HFFc6 (cell line): ENCODE data around the gene UBE3A. TPM values are rescaled to one million over a fixed set of nuclear protein-coding genes. Genes with fewer than 3 reads are reported as not detected.

ENCODE experiments used
- DNase-seq: peaks from one replicate; pipeline ENCODE4 v3.0.0-alpha.2; 2018
- H3K27ac Mint-ChIP-seq: 2 replicates; pipeline ENCODE4 v1.8.0; 2020; ENCODE audit warnings: mild to moderate bottlenecking, mixed read lengths
- H3K27me3 Mint-ChIP-seq: 2 replicates; pipeline ENCODE4 v1.8.0; 2021; ENCODE audit warnings: mild to moderate bottlenecking, moderate library complexity, mixed read lengths; ENCODE audit not compliant: insufficient read depth
- H3K36me3 Mint-ChIP-seq: 2 replicates; pipeline ENCODE4 v1.8.0; 2021; ENCODE audit warnings: low read depth, mixed read lengths
- H3K4me1 Mint-ChIP-seq: 2 replicates; pipeline ENCODE4 v1.8.0; 2020; ENCODE audit warnings: low read depth, mixed read lengths
- H3K4me3 Mint-ChIP-seq: 2 replicates; pipeline ENCODE4 v1.8.0; 2020; ENCODE audit warnings: mild to moderate bottlenecking, moderate library complexity, mixed read lengths
- H3K9me3 Mint-ChIP-seq: 2 replicates; pipeline ENCODE4 v1.8.0; 2020; ENCODE audit warnings: mild to moderate bottlenecking, mixed read lengths
- CTCF ChIP-seq: fragments of 200-600 bp; sonication (generic); IDR thresholded peaks from 2 replicates; pipeline ENCODE4 v1.5.0; 2021; ENCODE audit warnings: antibody characterized with exemption, mild to moderate bottlenecking
- total RNA-seq, 6 experiments: library from RNA; stranded (reverse); fragmentation: NEBNext Ultra II Directional; extraction: Animal tissue kit (Norgen Biotek cat#: 25700); gene quantifications; 2 replicates in 1 of 6; 3 replicates in 5 of 6; pipeline ENCODE4 v1.2.3, GENCODE V29; 2021

Gene UBE3A
- total RNA-seq, 6 experiments from 2014 or later: 74.9 to 82.6 (median 81.1) TPM

DNA sequence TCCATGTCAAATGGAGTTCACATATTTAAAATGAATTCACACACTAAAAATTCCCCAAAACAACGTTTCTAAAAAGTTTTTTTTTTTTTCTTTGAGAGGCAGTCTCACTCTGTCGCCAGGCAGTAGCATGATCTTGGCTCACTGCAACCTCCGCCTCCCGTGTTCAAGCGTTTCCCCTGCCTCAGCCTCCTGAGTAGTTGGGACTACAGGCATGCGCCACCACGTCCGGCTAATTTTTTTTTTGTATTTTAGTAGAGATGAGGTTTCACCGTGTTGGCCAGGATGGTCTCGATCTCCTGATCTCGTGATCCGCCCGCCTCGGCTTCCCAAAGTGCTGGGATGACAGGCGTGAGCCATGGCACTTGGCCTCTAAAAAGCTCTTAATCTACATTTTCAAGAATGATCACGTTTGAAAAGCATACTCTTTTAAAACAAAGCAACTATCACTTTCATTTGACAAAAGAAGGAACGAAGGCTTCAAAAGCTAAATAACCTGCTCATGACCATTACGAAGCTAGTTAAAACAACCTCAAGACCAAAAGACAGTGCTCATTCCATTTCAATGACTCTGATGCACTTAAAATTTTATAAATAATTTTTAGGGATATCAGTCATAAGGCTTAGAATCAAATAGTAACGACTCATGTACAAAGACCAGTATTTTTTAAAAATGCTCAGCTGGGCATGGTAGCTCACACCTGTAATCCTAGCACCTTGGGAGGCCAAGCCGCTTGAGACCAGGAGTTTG, 5.5 kb downstream of the UBE3A start:
- Mint-ChIP-seq H3K4me3 (no peak overlapping the region; the same call in 1 of the 2 replicates), H3K9me3 (no peaks in the 10 kb centered on the region), H3K36me3 (peaks cover 10% of the 10 kb centered on the region), H3K4me1 (peaks cover 63% of the 10 kb centered on the region), H3K27me3 (peaks cover 2% of the 10 kb centered on the region; the same call in 1 of the 2 replicates), H3K27ac (peak overlapping the region; percentile 67; the same call in 1 of the 2 replicates)
- no peak for DNase-seq
- TF ChIP-seq CTCF: no peak

GRCh38 chr15:25431836-25432561, 6.8 kb downstream of the UBE3A start:
- TF ChIP-seq CTCF: no peak
- DNase-seq: no peak
- Mint-ChIP-seq H3K27ac (peak overlapping the region; percentile 43), H3K36me3 (peaks cover 14% of the 10 kb centered on the region), H3K4me3 (no peak overlapping the region), H3K27me3 (0 out of 2 replicates have a peak, but pooled peaks cover 2% of the 10 kb centered on the region), H3K9me3 (no peaks in the 10 kb centered on the region), H3K4me1 (peaks cover 68% of the 10 kb centered on the region)

DNA sequence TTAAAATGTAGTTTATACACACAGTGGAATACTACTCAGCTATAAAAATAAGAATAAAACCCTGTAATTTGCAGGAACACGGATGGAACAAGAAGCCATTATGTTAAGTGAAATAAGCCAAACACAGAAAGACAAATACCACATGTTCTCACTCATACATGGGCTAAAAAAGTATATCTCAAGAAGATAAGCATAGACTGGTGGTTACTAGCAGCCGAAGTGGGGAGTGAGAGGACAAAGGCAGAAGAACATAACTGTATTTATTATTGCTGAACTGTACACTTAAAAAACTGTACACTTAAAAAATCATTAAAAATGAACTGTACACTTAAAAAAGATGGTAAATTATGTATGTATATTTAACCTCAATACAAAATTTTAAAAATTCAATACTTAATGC, 11.0 kb downstream of the UBE3A start:
- Mint-ChIP-seq H3K4me3 (no peak overlapping the region), H3K36me3 (peaks cover 14% of the 10 kb centered on the region), H3K27me3 (0 out of 2 replicates have a peak, but pooled peaks cover 2% of the 10 kb centered on the region), H3K4me1 (peaks cover 50% of the 10 kb centered on the region), H3K9me3 (no peaks in the 10 kb centered on the region), H3K27ac (no peak overlapping the region)
- DNase-seq: no peak
- no peak for TF ChIP-seq CTCF

GRCh38 chr15:25426896-25427610, 11.8 kb downstream of the UBE3A start:
- Mint-ChIP-seq H3K4me1 (peaks cover 46% of the 10 kb centered on the region), H3K9me3 (no peaks in the 10 kb centered on the region)
- no peak for TF ChIP-seq CTCF

GRCh38 chr15:25424073-25424472, 14.8 kb downstream of the UBE3A start:
- no peak overlapping the region for H3K27ac Mint-ChIP-seq

More at GRCh38 chr15:25426896-25427610, 11.8 kb downstream of the UBE3A start:
- Mint-ChIP-seq H3K27me3 (0 out of 2 replicates have a peak, but pooled peaks cover 2% of the 10 kb centered on the region), H3K4me3 (no peak overlapping the region), H3K27ac (peak overlapping the region; percentile 24; the same call in 1 of the 2 replicates), H3K36me3 (peaks cover 14% of the 10 kb centered on the region)
- no peak for DNase-seq

More at GRCh38 chr15:25424073-25424472, 14.8 kb downstream of the UBE3A start:
- no peak for TF ChIP-seq CTCF
- no peak for DNase-seq
- peaks cover 31% of the 10 kb centered on the region for H3K36me3 Mint-ChIP-seq
- H3K4me1 Mint-ChIP-seq: peaks cover 61% of the 10 kb centered on the region
- no peaks in the 10 kb centered on the region for H3K27me3 Mint-ChIP-seq
- H3K4me3 Mint-ChIP-seq: no peak overlapping the region
- H3K9me3 Mint-ChIP-seq: no peaks in the 10 kb centered on the region; the same call in 1 of the 2 replicates
